ENCODE measurements around the gene TBC1D5.

GRCh38 chr3:17243621-17244020 lies 498.8 kb downstream of the TBC1D5 start:
- TF ChIP-seq CTCF (IDR thresholded peaks at IDR 0.05; ENCODE audit: low read depth, low read length) (no peak), POLR2A (IDR thresholded peaks at IDR 0.05; ENCODE audit: extremely low read depth, insufficient read length) (no peak), MAX (IDR thresholded peaks at IDR 0.05; ENCODE audit: low read depth, low read length) (no peak), MYC (IDR thresholded peaks at IDR 0.05; ENCODE audit: low read depth, low read length) (no peak)

Measured in NB4 (cell line).